HG03039 (cell line): Measurements from ENCODE around the gene OSBPL2.
A peak's percentile ranks its signal among the peaks of the same experiment; 100 is the strongest.

Experiments
- ATAC-seq: cut with Tn5 transposase; IDR thresholded peaks from one replicate; pipeline ENCODE4 v1.9.1; 2021; ENCODE audit warnings: mild to moderate bottlenecking, moderate library complexity; ENCODE audit not compliant: unreplicated experiment

OSBPL2 gene

GRCh38 chr20:62334881-62335280, 96.6 kb downstream of the OSBPL2 start:
- no peak for ATAC-seq

- no peak for ATAC-seq
These were observed 97.2 kb downstream of the OSBPL2 start for GRCh38 chr20:62335532-62335931.

- ATAC-seq, result no peak
These were observed 98.0 kb downstream of the OSBPL2 start for GRCh38 chr20:62336329-62336728.

- ATAC-seq, result no peak
These were observed 98.6 kb downstream of the OSBPL2 start for GRCh38 chr20:62336775-62337557.

GRCh38 chr20:62337558-62338293, 99.4 kb downstream of the OSBPL2 start:
- no peak for ATAC-seq

GRCh38 chr20:62338294-62338620, 99.9 kb downstream of the OSBPL2 start:
- ATAC-seq, result no peak

- peak; percentile 50 for ATAC-seq
These were observed 101.3 kb downstream of the OSBPL2 start for GRCh38 chr20:62339647-62340062.

- ATAC-seq, result no peak
These were observed 104.6 kb downstream of the OSBPL2 start for GRCh38 chr20:62342910-62343309.

- ATAC-seq, result no peak
These were observed 105.8 kb downstream of the OSBPL2 start for GRCh38 chr20:62344092-62344491.

- no peak for ATAC-seq
These were observed 106.5 kb downstream of the OSBPL2 start for GRCh38 chr20:62344782-62345181.
